ENCODE measurements around the gene SAMSN1.

The SAMSN1 gene

DNA sequence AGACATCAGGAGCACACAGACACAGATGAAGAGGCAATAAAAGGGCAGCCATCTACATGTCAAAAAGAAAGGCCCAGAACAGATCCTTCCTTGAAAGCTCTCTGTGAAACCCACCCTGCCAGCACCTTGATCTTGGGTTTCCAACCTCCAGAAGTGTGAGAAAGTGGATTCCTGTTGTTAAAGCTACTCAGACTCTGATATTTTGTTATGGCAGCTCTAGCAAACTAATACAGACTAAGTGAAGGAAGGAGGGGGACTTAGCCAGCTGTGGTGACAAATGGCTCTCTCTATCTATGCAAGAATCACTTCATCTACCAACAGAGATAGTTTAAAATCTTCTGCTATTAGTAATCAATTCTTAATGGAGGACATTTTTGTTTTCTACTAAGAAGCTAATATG is 10.4 kb downstream of the SAMSN1 start:
- H3K4me2 ChIP-seq, result no peak overlapping the region
- no peak overlapping the region for H3K27ac ChIP-seq
- H2AFZ ChIP-seq (ENCODE audit: low read depth), result no peak overlapping the region
- no peaks in the 10 kb centered on the region for H4K20me1 ChIP-seq (ENCODE audit: insufficient read depth)
- no peak overlapping the region for H3K9ac ChIP-seq
- no peaks in the 10 kb centered on the region for H3K79me2 ChIP-seq (ENCODE audit: insufficient read depth, low read depth)
- no peaks in the 10 kb centered on the region for H3K4me1 ChIP-seq (ENCODE audit: low read depth, poor library complexity, severe bottlenecking)
- no peaks in the 10 kb centered on the region for H3K36me3 ChIP-seq (ENCODE audit: insufficient read depth)
- no peak for TF ChIP-seq CTCF (conservative IDR thresholded peaks at IDR 0.05; ENCODE audit: low read depth, low read length)
- H3K4me3 ChIP-seq (IDR thresholded peaks at IDR 0.05; ENCODE audit: insufficient read depth, low read depth, low read length), result no peak overlapping the region
- no peaks in the 10 kb centered on the region for H3K27me3 ChIP-seq (ENCODE audit: insufficient read depth, low read depth)

DNA sequence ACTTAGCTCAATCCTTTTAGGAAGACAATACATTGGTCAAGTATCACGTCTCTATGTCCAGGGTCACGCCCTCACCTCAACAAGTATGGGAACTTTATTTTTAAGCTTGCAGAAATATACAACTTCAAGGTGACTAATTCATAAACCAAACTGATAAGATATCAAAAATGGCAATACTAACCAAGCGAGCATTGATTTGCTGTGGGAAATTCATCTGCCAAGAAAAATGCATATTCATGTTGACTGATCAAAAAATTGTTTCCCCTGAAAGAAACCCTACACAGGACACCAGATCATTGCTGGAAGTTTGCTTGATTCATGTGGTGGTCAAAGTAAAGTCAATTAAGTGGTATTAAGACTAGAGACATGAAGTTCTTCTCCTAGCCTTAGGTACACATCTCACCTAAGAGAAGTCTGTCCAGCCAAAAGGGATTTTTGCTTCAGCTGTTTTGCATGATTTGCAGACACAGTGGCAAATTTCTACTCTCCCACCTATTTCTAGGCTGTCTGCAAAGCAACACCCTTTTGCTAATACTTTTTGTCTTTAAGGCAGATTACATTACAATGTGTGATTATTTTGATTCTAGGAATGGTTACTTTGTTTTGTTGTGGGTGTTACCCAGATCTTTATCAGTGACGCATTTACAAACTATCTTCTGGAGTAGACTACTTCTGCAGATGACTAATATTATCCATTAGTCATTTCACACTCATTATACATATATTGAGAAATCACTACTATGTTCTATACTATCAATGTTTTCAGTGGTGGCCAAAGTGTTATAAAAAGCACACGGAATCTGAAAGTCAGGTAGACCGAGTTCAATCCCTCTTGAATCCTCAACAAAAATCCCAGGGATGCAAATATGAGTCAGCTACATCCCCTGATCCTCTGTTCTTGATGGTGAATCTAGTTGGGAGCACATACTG is 12.4 kb downstream of the SAMSN1 start:
- no peak overlapping the region for H3K4me3 ChIP-seq (IDR thresholded peaks at IDR 0.05; ENCODE audit: insufficient read depth, low read depth, low read length)
- H3K4me1 ChIP-seq (ENCODE audit: low read depth, poor library complexity, severe bottlenecking), result no peaks in the 10 kb centered on the region
- H3K4me2 ChIP-seq, result no peak overlapping the region

GRCh38 chr21:14531757-14532316 is 14.3 kb downstream of the SAMSN1 start:
- H3K4me3 ChIP-seq (IDR thresholded peaks at IDR 0.05; ENCODE audit: insufficient read depth, low read depth, low read length), result no peak overlapping the region
- no peak overlapping the region for H3K27ac ChIP-seq
- H3K4me2 ChIP-seq, result no peak overlapping the region
- H3K9ac ChIP-seq, result no peak overlapping the region
- no peaks in the 10 kb centered on the region for H3K4me1 ChIP-seq (ENCODE audit: low read depth, poor library complexity, severe bottlenecking)
- no peak overlapping the region for H2AFZ ChIP-seq (ENCODE audit: low read depth)
- no peaks in the 10 kb centered on the region for H3K27me3 ChIP-seq (ENCODE audit: insufficient read depth, low read depth)
- no peaks in the 10 kb centered on the region for H4K20me1 ChIP-seq (ENCODE audit: insufficient read depth)
- no peaks in the 10 kb centered on the region for H3K36me3 ChIP-seq (ENCODE audit: insufficient read depth)
- no peak for TF ChIP-seq CTCF (conservative IDR thresholded peaks at IDR 0.05; ENCODE audit: low read depth, low read length)
- no peaks in the 10 kb centered on the region for H3K79me2 ChIP-seq (ENCODE audit: insufficient read depth, low read depth)

More for the DNA sequence above, 12.4 kb downstream of the SAMSN1 start:
- no peak for TF ChIP-seq CTCF (conservative IDR thresholded peaks at IDR 0.05; ENCODE audit: low read depth, low read length)
- no peaks in the 10 kb centered on the region for H4K20me1 ChIP-seq (ENCODE audit: insufficient read depth)
- no peaks in the 10 kb centered on the region for H3K36me3 ChIP-seq (ENCODE audit: insufficient read depth)
- H3K9ac ChIP-seq, result no peak overlapping the region
- H3K79me2 ChIP-seq (ENCODE audit: insufficient read depth, low read depth), result no peaks in the 10 kb centered on the region
- H2AFZ ChIP-seq (ENCODE audit: low read depth), result no peak overlapping the region
- H3K27me3 ChIP-seq (ENCODE audit: insufficient read depth, low read depth), result no peaks in the 10 kb centered on the region
- no peak overlapping the region for H3K27ac ChIP-seq

GRCh38 chr21:14530592-14530991 is 15.5 kb downstream of the SAMSN1 start:
- Histone ChIP-seq H3K27ac (no peak overlapping the region), H3K27me3 (ENCODE audit: insufficient read depth, low read depth) (no peaks in the 10 kb centered on the region), H3K4me1 (ENCODE audit: low read depth, poor library complexity, severe bottlenecking) (no peaks in the 10 kb centered on the region), H3K4me2 (no peak overlapping the region), H2AFZ (ENCODE audit: low read depth) (no peak overlapping the region), H3K79me2 (ENCODE audit: insufficient read depth, low read depth) (no peaks in the 10 kb centered on the region), H3K36me3 (ENCODE audit: insufficient read depth) (no peaks in the 10 kb centered on the region), H3K9ac (no peak overlapping the region), H3K4me3 (IDR thresholded peaks at IDR 0.05; ENCODE audit: insufficient read depth, low read depth, low read length) (no peak overlapping the region), H4K20me1 (ENCODE audit: insufficient read depth) (no peaks in the 10 kb centered on the region)
- no peak for TF ChIP-seq CTCF (conservative IDR thresholded peaks at IDR 0.05; ENCODE audit: low read depth, low read length)

All from KMS-11 (cell line).